Colonic mucosa (tissue), 4 donors: ENCODE data around the gene RNF213. TPM values are rescaled to one million over a fixed set of nuclear protein-coding genes. Genes with fewer than 3 reads are reported as not detected.

ENCODE experiments used
- DNase-seq: peaks from one replicate; pipeline ENCODE4 v3.0.0-alpha.2; 2020
- H3K27ac ChIP-seq: fragments of 200-600 bp; one replicate; pipeline ENCODE4 v1.8.0; 2021
- H3K27me3 ChIP-seq: fragments of 200-600 bp; one replicate; pipeline ENCODE4 v1.8.0; 2021
- H3K36me3 ChIP-seq: fragments of 200-600 bp; one replicate; pipeline ENCODE4 v1.8.0; 2021
- H3K4me1 ChIP-seq: fragments of 200-600 bp; one replicate; pipeline ENCODE4 v1.8.0; 2021; ENCODE audit warnings: mild to moderate bottlenecking
- H3K4me3 ChIP-seq: fragments of 200-600 bp; one replicate; pipeline ENCODE4 v1.8.0; 2021
- H3K9ac ChIP-seq, 2 donors: one replicate each; pipeline ENCODE4 v1.7.0; 2013; ENCODE audit warnings: control low read depth in 2 of 2, low read depth in 2 of 2, low read length in 2 of 2
- H3K9me3 ChIP-seq: fragments of 200-600 bp; one replicate; pipeline ENCODE4 v1.8.0; 2021
- CTCF ChIP-seq: fragments of 200-600 bp; IDR thresholded peaks from one replicate; pipeline ENCODE4 v1.8.0; 2022; ENCODE audit warnings: antibody characterized with exemption, mild to moderate bottlenecking
- intact Hi-C: fragments of 100-400 bp; cut with DNase I; formaldehyde crosslinking; loops from one replicate; pipeline ENCODE4 v1.14.1; 2022
- total RNA-seq, 2 donors: library from RNA; stranded (reverse); fragmentation: NEBNext Ultra II Directional in 1 of 2; extraction: Animal tissue kit (Norgen Biotek cat#: 25700) in 1 of 2; gene quantifications; one replicate each; pipeline ENCODE4 v1.2.1, GENCODE V29; 2021
- donor health status: healthy.
- donor health status: DM: no; HTN: no; CAD: no.
- donor health status: DM: no; HTN: no; CAD: no.

Gene RNF213
- total RNA-seq, 2 donors from 2014 or later: 80.8 to 101 TPM

DNA sequence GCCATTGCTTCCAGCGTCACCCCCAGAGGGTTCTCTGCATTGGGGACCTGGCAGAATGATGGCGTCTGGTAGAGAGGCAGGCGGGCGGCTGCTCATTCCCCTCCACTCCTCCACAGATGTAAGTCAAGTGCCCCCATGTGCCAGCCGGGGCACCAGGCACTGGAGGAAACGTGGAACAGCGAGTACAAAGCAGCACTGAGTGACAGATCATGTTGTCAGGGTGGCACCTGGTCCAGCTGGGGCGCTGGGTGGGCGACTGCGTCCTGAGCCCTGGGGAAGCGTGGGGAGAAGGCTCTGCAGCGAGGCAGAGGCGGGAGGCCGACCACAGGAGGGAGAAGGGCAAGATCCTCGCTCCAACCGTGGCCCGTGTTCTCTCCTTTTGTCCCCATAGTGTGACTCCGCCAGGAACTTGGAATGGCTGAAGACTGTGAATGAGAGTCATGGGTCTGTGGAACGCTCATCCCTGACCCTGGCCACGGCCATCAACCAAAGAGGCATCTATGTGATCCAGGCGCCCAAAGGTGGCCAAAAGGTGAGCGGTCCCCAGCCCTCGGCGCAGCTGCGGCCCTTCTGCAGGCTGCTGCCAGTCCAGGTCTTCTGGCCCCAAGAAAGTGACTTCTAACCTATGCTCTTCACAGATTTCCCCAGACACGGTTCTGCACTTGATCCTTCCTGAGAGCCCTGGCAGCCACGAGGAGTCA is 76.7 kb downstream of the RNF213 start:
- H3K9ac ChIP-seq: no peak overlapping the region
- no peak overlapping the region for H3K4me3 ChIP-seq
- intact Hi-C loops: no loop called here
- no peak for TF ChIP-seq CTCF
- peaks cover 48% of the 10 kb centered on the region for H3K36me3 ChIP-seq
- H3K9me3 ChIP-seq: no peaks in the 10 kb centered on the region
- DNase-seq: no peak
- H3K27me3 ChIP-seq: no peaks in the 10 kb centered on the region
- no peaks in the 10 kb centered on the region for H3K4me1 ChIP-seq
- H3K27ac ChIP-seq: no peak overlapping the region

- no peak overlapping the region for H3K9ac ChIP-seq
- intact Hi-C loops: no loop called here
- no peaks in the 10 kb centered on the region for H3K4me1 ChIP-seq
- no peaks in the 10 kb centered on the region for H3K9me3 ChIP-seq
- no peaks in the 10 kb centered on the region for H3K27me3 ChIP-seq
- H3K36me3 ChIP-seq: peaks cover 45% of the 10 kb centered on the region
- no peak overlapping the region for H3K27ac ChIP-seq
- TF ChIP-seq CTCF: no peak
- H3K4me3 ChIP-seq: no peak overlapping the region
- DNase-seq: peak; percentile 53
Measured at GRCh38 chr17:80339118-80339517, 78.5 kb downstream of the RNF213 start.

GRCh38 chr17:80339731-80340456 is 79.2 kb downstream of the RNF213 start:
- intact Hi-C loops: no loop called here
- Histone ChIP-seq H3K27ac (no peak overlapping the region), H3K4me3 (no peak overlapping the region), H3K27me3 (no peaks in the 10 kb centered on the region), H3K9me3 (no peaks in the 10 kb centered on the region), H3K9ac (no peak overlapping the region), H3K4me1 (no peaks in the 10 kb centered on the region), H3K36me3 (peaks cover 46% of the 10 kb centered on the region)
- no peak for DNase-seq
- no peak for TF ChIP-seq CTCF

DNA sequence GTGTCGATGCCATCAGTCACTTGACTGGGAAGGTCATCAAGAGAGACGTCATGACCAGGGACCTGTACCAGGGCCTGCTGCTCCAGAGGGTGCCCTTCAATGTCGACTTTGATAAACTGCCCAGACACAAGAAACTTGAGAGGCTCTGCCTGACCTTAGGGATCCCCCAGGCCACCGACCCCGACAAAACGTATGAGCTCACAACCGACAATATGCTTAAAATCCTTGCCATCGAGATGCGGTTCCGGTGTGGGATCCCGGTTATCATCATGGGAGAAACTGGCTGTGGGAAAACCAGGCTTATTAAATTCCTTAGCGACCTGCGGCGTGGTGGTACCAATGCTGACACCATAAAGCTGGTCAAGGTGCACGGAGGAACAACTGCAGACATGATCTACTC is 84.7 kb downstream of the RNF213 start:
- Histone ChIP-seq H3K9ac (no peak overlapping the region), H3K4me1 (no peaks in the 10 kb centered on the region), H3K4me3 (no peak overlapping the region), H3K9me3 (no peaks in the 10 kb centered on the region), H3K27ac (no peak overlapping the region), H3K36me3 (peaks cover 51% of the 10 kb centered on the region), H3K27me3 (no peaks in the 10 kb centered on the region)
- no peak for DNase-seq
- intact Hi-C loops: no loop called here
- no peak for TF ChIP-seq CTCF

DNA sequence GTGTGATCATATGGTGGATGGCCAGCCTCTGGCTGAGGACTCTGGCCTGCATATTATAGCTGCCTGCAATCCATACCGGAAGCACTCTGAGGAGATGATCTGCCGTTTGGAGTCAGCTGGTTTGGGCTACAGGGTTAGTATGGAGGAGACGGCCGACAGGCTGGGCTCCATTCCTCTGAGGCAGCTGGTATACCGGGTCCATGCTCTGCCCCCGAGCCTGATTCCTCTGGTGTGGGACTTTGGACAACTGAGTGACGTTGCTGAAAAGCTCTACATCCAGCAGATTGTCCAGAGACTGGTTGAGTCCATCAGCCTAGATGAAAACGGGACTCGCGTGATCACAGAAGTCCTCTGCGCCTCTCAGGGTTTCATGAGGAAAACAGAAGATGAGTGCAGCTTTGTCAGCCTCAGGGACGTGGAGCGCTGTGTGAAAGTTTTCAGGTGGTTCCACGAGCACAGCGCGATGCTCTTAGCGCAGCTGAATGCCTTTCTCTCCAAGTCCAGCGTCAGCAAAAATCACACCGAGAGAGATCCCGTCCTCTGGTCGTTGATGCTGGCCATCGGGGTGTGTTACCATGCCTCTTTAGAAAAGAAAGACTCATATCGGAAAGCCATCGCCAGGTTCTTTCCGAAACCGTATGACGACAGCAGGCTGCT is 85.3 kb downstream of the RNF213 start:
- Histone ChIP-seq H3K27ac (no peak overlapping the region), H3K9ac (no peak overlapping the region), H3K36me3 (peaks cover 55% of the 10 kb centered on the region), H3K4me1 (no peaks in the 10 kb centered on the region), H3K9me3 (no peaks in the 10 kb centered on the region), H3K4me3 (no peak overlapping the region), H3K27me3 (no peaks in the 10 kb centered on the region)
- no peak for TF ChIP-seq CTCF
- DNase-seq: no peak
- intact Hi-C loops: no loop called here
